K562 (cell line): ENCODE data around the gene OCIAD1. TPM values are rescaled to one million over a fixed set of nuclear protein-coding genes. Genes with fewer than 3 reads are reported as not detected.

Experiments
- CEBPG ChIP-seq, 3 experiments: fragments of 200-800 bp in 1 of 3; sonication (Bioruptor generic) in 1 of 3; sonication (generic) in 1 of 3; formaldehyde crosslinking in 1 of 3; IDR thresholded peaks in 2 of 3; conservative IDR thresholded peaks in 1 of 3; 2 replicates each; pipeline versions ENCODE4 v1.6.1 to v1.8.0; 2016 to 2022; ENCODE audit warnings: missing compliant biosample characterization in 2 of 3, missing genetic modification characterization in 2 of 3, mild to moderate bottlenecking in 1 of 3, missing genetic modification reagents in 1 of 3
- ETV1 ChIP-seq: fragments of 450-650 bp; conservative IDR thresholded peaks from 2 replicates; pipeline ENCODE4 v1.6.1; 2016; ENCODE audit warnings: missing genetic modification characterization, control low read depth, low read depth, missing compliant biosample characterization
- MAFF ChIP-seq: IDR thresholded peaks from 2 replicates; pipeline ENCODE4 v1.6.1; 2012; ENCODE audit warnings: low read length, improper control_type of control experiment
- MAFG ChIP-seq: fragments of 450-650 bp; conservative IDR thresholded peaks from 2 replicates; pipeline ENCODE4 v1.6.1; 2016; ENCODE audit warnings: missing genetic modification characterization, missing compliant biosample characterization
- NCOA6 ChIP-seq: fragments of 450-650 bp; IDR thresholded peaks from 2 replicates; pipeline ENCODE4 v1.6.1; 2017; ENCODE audit warnings: mild to moderate bottlenecking
- NR4A1 ChIP-seq, 2 experiments: fragments of 250-450 bp in 1 of 2; fragments of 450-650 bp in 1 of 2; sonication (Bioruptor Pico) in 1 of 2; IDR thresholded peaks; 2 replicates each; pipeline versions ENCODE4 v1.4.0 to v1.6.1; 2016 to 2020; ENCODE audit warnings: mild to moderate bottlenecking in 2 of 2, missing compliant biosample characterization in 1 of 2, missing genetic modification characterization in 1 of 2, moderate library complexity in 1 of 2
- PCBP1 ChIP-seq: fragments of 200-400 bp; formaldehyde crosslinking; IDR thresholded peaks from 2 replicates; pipeline ENCODE4 v1.6.1; 2018; ENCODE audit warnings: mild to moderate bottlenecking, low read depth, low read length; ENCODE audit not compliant: poor library complexity, severe bottlenecking
- SMAD1 ChIP-seq: fragments of 150-350 bp; IDR thresholded peaks from 2 replicates; pipeline ENCODE4 v1.6.1; 2014; ENCODE audit warnings: low read length, low read depth; ENCODE audit not compliant: partially characterized antibody
- TRIM24 ChIP-seq, 2 experiments: fragments of 450-650 bp; IDR thresholded peaks; 2 replicates each; pipeline ENCODE4 v1.6.1; 2016
- polyA plus RNA-seq, 8 experiments: library from polyadenylated mRNA; depleted of rRNA in 4 of 8; stranded (reverse) in 5 of 8; unstranded in 3 of 8; fragments of >200 nt; fragmentation: Nextera tagmentation in 2 of 8; fragmentation: Illumina TruSeq in 1 of 8; extraction: Ambion mirVana in 2 of 8; extraction: Trizol in 1 of 8; gene quantifications; 2 replicates each; pipeline versions ENCODE4 v1.2.1 to v1.2.3, GENCODE V29; 2011 to 2014; ENCODE audit warnings: inconsistent platforms in 1 of 8, missing spikeins in 1 of 8
- total RNA-seq, 7 experiments: library from RNA; depleted of rRNA in 6 of 7; stranded (reverse); fragments of >200 nt in 6 of 7; fragmentation: Illumina TruSeq in 2 of 7; extraction: Trizol in 2 of 7; gene quantifications; 2 replicates each; pipeline versions ENCODE4 v1.2.1 to v1.2.3, GENCODE V29; 2011 to 2021; ENCODE audit warnings: low replicate concordance in 1 of 7
- TF ChIP-seq, protein P1 (sequence below): fragments of 450-650 bp; IDR thresholded peaks from 2 replicates; pipeline ENCODE4 v1.6.1; 2016; ENCODE audit warnings: borderline replicate concordance
- TF ChIP-seq, protein P2 (sequence below): fragments of 250-450 bp; sonication (Bioruptor Pico); IDR thresholded peaks from 2 replicates; pipeline ENCODE4 v1.8.0; 2021; ENCODE audit warnings: mild to moderate bottlenecking, moderate library complexity
- TF ChIP-seq, protein P3 (sequence below): fragments of 250-450 bp; sonication (Bioruptor Pico); IDR thresholded peaks from 2 replicates; pipeline ENCODE4 v1.5.0; 2020; ENCODE audit warnings: mild to moderate bottlenecking
- TF ChIP-seq, protein P4 (sequence below): fragments of 450-650 bp; formaldehyde crosslinking; conservative IDR thresholded peaks from 2 replicates; pipeline ENCODE4 v1.4.0; 2022; ENCODE audit warnings: mild to moderate bottlenecking, missing genetic modification characterization
- TF ChIP-seq, protein P5 (sequence below): sonication (generic); formaldehyde crosslinking; IDR thresholded peaks from 2 replicates; pipeline ENCODE4 v1.8.0; 2022; ENCODE audit warnings: mild to moderate bottlenecking, missing genetic modification reagents
- TF ChIP-seq, protein P6 (sequence below): fragments of 450-650 bp; formaldehyde crosslinking; IDR thresholded peaks from 2 replicates; pipeline ENCODE4 v1.4.0; 2022; ENCODE audit warnings: mild to moderate bottlenecking, moderate library complexity
- TF ChIP-seq, protein P7 (sequence below), 2 experiments: fragments of 450-650 bp; conservative IDR thresholded peaks; 2 replicates each; pipeline ENCODE4 v1.6.1; 2017; ENCODE audit warnings: mild to moderate bottlenecking in 2 of 2, moderate library complexity in 2 of 2

OCIAD1 gene
- total and polyA plus RNA-seq, 9 of the 15 experiments (the other 6 are each of a cell fraction or from before 2014, with no cell fraction given), result 99.0 to 358 (median 196) TPM

DNA sequence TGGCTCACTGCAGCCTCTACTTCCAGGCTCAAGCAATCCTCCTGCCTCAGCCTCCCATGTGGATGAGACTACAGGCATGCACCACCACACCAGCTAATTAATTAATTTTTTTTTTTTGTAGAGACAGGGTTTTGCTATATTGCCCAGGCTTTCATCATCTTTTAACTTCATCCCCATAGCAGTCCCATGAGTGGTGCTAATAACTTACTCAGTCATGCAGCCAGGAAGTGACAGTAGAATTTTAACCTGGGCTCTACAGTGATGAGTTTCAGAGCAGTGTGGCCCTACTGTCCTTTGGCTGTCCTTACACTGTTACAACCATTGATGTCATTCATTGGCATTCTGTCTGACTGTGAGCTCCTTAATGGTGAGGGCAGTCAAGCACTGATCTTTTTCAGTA, 79.6 kb downstream of the OCIAD1 start (continued):
- TF ChIP-seq, protein P1, sequence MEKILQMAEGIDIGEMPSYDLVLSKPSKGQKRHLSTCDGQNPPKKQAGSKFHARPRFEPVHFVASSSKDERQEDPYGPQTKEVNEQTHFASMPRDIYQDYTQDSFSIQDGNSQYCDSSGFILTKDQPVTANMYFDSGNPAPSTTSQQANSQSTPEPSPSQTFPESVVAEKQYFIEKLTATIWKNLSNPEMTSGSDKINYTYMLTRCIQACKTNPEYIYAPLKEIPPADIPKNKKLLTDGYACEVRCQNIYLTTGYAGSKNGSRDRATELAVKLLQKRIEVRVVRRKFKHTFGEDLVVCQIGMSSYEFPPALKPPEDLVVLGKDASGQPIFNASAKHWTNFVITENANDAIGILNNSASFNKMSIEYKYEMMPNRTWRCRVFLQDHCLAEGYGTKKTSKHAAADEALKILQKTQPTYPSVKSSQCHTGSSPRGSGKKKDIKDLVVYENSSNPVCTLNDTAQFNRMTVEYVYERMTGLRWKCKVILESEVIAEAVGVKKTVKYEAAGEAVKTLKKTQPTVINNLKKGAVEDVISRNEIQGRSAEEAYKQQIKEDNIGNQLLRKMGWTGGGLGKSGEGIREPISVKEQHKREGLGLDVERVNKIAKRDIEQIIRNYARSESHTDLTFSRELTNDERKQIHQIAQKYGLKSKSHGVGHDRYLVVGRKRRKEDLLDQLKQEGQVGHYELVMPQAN, result no peak
- TF ChIP-seq MAFG (tag) (no peak), PCBP1 (no peak), NCOA6 (no peak), CEBPG (CRISPR knock-in tag; IDR thresholded peaks at IDR 0.05) (peak; percentile 67), CEBPG (tag; conservative IDR thresholded peaks at IDR 0.05 in 1 of 2, IDR thresholded peaks at IDR 0.05 in 1 of 2) (peak in 1 of 2 experiments; percentile 91; a peak in 2 of 4 replicates), MAFF (no peak), ETV1 (tag) (peak; percentile 39), SMAD1 (no peak), TRIM24 (IDR thresholded peaks at IDR 0.05) (peak; percentile 56 to 69; a peak in 2 of 4 replicates), NR4A1 (CRISPR knock-in tag; IDR thresholded peaks at IDR 0.05) (no peak), NR4A1 (tag; IDR thresholded peaks at IDR 0.05) (no peak)
- TF ChIP-seq, protein P2, sequence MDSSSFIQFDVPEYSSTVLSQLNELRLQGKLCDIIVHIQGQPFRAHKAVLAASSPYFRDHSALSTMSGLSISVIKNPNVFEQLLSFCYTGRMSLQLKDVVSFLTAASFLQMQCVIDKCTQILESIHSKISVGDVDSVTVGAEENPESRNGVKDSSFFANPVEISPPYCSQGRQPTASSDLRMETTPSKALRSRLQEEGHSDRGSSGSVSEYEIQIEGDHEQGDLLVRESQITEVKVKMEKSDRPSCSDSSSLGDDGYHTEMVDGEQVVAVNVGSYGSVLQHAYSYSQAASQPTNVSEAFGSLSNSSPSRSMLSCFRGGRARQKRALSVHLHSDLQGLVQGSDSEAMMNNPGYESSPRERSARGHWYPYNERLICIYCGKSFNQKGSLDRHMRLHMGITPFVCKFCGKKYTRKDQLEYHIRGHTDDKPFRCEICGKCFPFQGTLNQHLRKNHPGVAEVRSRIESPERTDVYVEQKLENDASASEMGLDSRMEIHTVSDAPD (CRISPR knock-in tag), result no peak
- TF ChIP-seq, protein P3, sequence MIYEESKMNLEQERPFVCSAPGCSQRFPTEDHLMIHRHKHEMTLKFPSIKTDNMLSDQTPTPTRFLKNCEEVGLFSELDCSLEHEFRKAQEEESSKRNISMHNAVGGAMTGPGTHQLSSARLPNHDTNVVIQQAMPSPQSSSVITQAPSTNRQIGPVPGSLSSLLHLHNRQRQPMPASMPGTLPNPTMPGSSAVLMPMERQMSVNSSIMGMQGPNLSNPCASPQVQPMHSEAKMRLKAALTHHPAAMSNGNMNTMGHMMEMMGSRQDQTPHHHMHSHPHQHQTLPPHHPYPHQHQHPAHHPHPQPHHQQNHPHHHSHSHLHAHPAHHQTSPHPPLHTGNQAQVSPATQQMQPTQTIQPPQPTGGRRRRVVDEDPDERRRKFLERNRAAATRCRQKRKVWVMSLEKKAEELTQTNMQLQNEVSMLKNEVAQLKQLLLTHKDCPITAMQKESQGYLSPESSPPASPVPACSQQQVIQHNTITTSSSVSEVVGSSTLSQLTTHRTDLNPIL (CRISPR knock-in tag), result no peak
- TF ChIP-seq, protein P4, sequence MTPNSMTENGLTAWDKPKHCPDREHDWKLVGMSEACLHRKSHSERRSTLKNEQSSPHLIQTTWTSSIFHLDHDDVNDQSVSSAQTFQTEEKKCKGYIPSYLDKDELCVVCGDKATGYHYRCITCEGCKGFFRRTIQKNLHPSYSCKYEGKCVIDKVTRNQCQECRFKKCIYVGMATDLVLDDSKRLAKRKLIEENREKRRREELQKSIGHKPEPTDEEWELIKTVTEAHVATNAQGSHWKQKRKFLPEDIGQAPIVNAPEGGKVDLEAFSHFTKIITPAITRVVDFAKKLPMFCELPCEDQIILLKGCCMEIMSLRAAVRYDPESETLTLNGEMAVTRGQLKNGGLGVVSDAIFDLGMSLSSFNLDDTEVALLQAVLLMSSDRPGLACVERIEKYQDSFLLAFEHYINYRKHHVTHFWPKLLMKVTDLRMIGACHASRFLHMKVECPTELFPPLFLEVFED (CRISPR knock-in tag), result no peak
- TF ChIP-seq, protein P5, sequence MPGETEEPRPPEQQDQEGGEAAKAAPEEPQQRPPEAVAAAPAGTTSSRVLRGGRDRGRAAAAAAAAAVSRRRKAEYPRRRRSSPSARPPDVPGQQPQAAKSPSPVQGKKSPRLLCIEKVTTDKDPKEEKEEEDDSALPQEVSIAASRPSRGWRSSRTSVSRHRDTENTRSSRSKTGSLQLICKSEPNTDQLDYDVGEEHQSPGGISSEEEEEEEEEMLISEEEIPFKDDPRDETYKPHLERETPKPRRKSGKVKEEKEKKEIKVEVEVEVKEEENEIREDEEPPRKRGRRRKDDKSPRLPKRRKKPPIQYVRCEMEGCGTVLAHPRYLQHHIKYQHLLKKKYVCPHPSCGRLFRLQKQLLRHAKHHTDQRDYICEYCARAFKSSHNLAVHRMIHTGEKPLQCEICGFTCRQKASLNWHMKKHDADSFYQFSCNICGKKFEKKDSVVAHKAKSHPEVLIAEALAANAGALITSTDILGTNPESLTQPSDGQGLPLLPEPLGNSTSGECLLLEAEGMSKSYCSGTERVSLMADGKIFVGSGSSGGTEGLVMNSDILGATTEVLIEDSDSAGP (CRISPR knock-in tag), result no peak
- TF ChIP-seq, protein P6, sequence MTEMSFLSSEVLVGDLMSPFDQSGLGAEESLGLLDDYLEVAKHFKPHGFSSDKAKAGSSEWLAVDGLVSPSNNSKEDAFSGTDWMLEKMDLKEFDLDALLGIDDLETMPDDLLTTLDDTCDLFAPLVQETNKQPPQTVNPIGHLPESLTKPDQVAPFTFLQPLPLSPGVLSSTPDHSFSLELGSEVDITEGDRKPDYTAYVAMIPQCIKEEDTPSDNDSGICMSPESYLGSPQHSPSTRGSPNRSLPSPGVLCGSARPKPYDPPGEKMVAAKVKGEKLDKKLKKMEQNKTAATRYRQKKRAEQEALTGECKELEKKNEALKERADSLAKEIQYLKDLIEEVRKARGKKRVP, result 0 out of 2 replicates have a peak, but pooled peaks have one; percentile 62
- TF ChIP-seq, protein P7, sequence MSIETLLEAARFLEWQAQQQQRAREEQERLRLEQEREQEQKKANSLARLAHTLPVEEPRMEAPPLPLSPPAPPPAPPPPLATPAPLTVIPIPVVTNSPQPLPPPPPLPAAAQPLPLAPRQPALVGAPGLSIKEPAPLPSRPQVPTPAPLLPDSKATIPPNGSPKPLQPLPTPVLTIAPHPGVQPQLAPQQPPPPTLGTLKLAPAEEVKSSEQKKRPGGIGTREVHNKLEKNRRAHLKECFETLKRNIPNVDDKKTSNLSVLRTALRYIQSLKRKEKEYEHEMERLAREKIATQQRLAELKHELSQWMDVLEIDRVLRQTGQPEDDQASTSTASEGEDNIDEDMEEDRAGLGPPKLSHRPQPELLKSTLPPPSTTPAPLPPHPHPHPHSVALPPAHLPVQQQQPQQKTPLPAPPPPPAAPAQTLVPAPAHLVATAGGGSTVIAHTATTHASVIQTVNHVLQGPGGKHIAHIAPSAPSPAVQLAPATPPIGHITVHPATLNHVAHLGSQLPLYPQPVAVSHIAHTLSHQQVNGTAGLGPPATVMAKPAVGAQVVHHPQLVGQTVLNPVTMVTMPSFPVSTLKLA (conservative IDR thresholded peaks at IDR 0.05), result no peak
